ENCODE measurements around the gene CACNG5.

Gene CACNG5

DNA sequence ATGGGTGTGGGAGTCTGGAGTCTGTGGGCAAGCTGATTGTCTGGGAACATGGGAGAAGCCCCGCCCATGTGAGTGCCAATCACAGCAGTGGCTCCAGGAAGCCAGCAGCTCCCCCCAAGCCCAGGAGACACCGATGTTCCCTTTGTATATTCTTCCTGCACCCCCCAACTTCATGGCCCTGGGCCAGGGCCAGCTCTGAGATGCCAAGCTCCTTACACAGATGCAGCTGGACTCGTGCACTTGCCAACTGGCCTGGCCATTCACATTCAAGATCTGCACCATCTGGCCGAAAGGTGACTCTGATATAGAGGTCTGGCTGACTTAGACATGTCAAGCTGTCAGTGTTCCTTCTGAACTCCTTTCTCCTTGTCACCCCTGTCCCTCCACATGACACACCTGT, 50.5 kb downstream of the CACNG5 start:
- Histone ChIP-seq H3K4me1 (ENCODE audit: insufficient read depth, low read length) (no peaks in the 10 kb centered on the region), H3K4me3 (ENCODE audit: low read depth in 1 of 2, low read length in 2 of 2) (no peak overlapping the region), H3K79me2 (ENCODE audit: insufficient read depth, low read length) (no peaks in the 10 kb centered on the region), H3K36me3 (ENCODE audit: insufficient read depth, low read length) (no peaks in the 10 kb centered on the region), H3K9ac (ENCODE audit: low read depth, low read length) (no peak overlapping the region), H3K9me3 (ENCODE audit: insufficient read depth, low read length, severe bottlenecking) (no peaks in the 10 kb centered on the region), H3K4me2 (ENCODE audit: insufficient read depth, low read length) (no peak overlapping the region), H4K20me1 (ENCODE audit: insufficient read depth, low read length) (no peaks in the 10 kb centered on the region), H2AFZ (ENCODE audit: low read depth, low read length) (no peak overlapping the region), H3K27me3 (ENCODE audit: insufficient read depth, low read length, poor library complexity) (no peaks in the 10 kb centered on the region), H3K27ac (ENCODE audit: low read length) (no peak overlapping the region)
- DNase-seq (no peak), ATAC-seq (ENCODE audit: insufficient read depth, low read depth) (no peak)
- TF ChIP-seq, protein P1, sequence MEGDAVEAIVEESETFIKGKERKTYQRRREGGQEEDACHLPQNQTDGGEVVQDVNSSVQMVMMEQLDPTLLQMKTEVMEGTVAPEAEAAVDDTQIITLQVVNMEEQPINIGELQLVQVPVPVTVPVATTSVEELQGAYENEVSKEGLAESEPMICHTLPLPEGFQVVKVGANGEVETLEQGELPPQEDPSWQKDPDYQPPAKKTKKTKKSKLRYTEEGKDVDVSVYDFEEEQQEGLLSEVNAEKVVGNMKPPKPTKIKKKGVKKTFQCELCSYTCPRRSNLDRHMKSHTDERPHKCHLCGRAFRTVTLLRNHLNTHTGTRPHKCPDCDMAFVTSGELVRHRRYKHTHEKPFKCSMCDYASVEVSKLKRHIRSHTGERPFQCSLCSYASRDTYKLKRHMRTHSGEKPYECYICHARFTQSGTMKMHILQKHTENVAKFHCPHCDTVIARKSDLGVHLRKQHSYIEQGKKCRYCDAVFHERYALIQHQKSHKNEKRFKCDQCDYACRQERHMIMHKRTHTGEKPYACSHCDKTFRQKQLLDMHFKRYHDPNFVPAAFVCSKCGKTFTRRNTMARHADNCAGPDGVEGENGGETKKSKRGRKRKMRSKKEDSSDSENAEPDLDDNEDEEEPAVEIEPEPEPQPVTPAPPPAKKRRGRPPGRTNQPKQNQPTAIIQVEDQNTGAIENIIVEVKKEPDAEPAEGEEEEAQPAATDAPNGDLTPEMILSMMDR (IDR thresholded peaks at IDR 0.05; ENCODE audit: borderline replicate concordance, extremely low read depth, low read length, poor library complexity, severe bottlenecking) = no peak
- TF ChIP-seq EZH2 (IDR thresholded peaks at IDR 0.05; ENCODE audit: borderline replicate concordance, low read depth, low read length, severe bottlenecking) = no peak

DNA sequence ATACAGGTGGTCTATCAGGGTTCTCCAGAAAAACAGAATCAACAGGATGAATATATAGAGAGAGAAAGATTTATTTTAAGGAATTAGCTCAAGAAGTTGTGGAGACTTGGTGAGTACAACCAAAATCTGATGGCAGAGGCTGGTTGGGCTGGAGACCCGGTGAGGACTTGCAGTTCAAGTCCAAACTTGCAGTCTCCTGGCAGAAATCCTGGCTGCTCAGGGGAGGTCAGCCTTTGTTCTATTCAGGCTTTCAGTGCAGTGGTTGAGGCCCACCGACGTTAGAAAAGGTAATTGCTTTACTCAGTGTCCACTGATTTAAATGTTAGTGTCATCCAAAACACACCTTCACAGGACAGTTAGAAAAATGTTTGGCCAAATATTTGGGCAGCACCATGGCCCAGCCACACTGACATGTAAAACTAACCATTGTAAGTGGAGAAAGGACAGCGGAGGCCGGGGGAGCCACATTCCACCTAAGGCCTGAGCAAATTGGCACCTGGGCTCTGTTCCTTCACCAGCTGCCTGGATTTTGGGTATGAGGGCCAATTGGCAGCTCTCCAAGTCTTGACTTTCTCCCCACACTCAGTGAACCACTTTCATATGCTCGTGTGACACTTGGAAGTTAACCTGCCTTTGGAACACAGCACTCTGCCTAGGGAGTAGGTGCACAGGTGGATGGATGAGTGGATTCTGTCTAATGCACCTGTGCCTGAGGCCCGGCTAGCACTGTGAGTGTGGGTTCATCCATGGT, 54.7 kb downstream of the CACNG5 start:
- Histone ChIP-seq H3K4me3 (ENCODE audit: low read depth in 1 of 2, low read length in 2 of 2) (no peak overlapping the region), H3K36me3 (ENCODE audit: insufficient read depth, low read length) (no peaks in the 10 kb centered on the region), H3K9me3 (ENCODE audit: insufficient read depth, low read length, severe bottlenecking) (no peaks in the 10 kb centered on the region), H3K27ac (ENCODE audit: low read length) (no peak overlapping the region), H3K9ac (ENCODE audit: low read depth, low read length) (no peak overlapping the region), H3K27me3 (ENCODE audit: insufficient read depth, low read length, poor library complexity) (no peaks in the 10 kb centered on the region), H2AFZ (ENCODE audit: low read depth, low read length) (no peak overlapping the region), H3K4me1 (ENCODE audit: insufficient read depth, low read length) (no peaks in the 10 kb centered on the region), H3K4me2 (ENCODE audit: insufficient read depth, low read length) (no peak overlapping the region), H3K79me2 (ENCODE audit: insufficient read depth, low read length) (no peaks in the 10 kb centered on the region), H4K20me1 (ENCODE audit: insufficient read depth, low read length) (no peaks in the 10 kb centered on the region)
- no peak for DNase-seq
- TF ChIP-seq, protein P1 (IDR thresholded peaks at IDR 0.05; ENCODE audit: borderline replicate concordance, extremely low read depth, low read length, poor library complexity, severe bottlenecking) = no peak
- no peak for TF ChIP-seq EZH2 (IDR thresholded peaks at IDR 0.05; ENCODE audit: borderline replicate concordance, low read depth, low read length, severe bottlenecking)
- no peak for ATAC-seq (ENCODE audit: insufficient read depth, low read depth)

GRCh38 chr17:66892246-66892645, 57.3 kb downstream of the CACNG5 start:
- Histone ChIP-seq H2AFZ (ENCODE audit: low read depth, low read length) (no peak overlapping the region), H4K20me1 (ENCODE audit: insufficient read depth, low read length) (no peaks in the 10 kb centered on the region), H3K4me1 (ENCODE audit: insufficient read depth, low read length) (no peaks in the 10 kb centered on the region), H3K4me3 (ENCODE audit: low read depth in 1 of 2, low read length in 2 of 2) (no peak overlapping the region), H3K9ac (ENCODE audit: low read depth, low read length) (no peak overlapping the region), H3K27me3 (ENCODE audit: insufficient read depth, low read length, poor library complexity) (peaks cover 2% of the 10 kb centered on the region), H3K79me2 (ENCODE audit: insufficient read depth, low read length) (no peaks in the 10 kb centered on the region), H3K36me3 (ENCODE audit: insufficient read depth, low read length) (no peaks in the 10 kb centered on the region), H3K27ac (ENCODE audit: low read length) (no peak overlapping the region), H3K9me3 (ENCODE audit: insufficient read depth, low read length, severe bottlenecking) (no peaks in the 10 kb centered on the region), H3K4me2 (ENCODE audit: insufficient read depth, low read length) (no peak overlapping the region)
- no peak for TF ChIP-seq EZH2 (IDR thresholded peaks at IDR 0.05; ENCODE audit: borderline replicate concordance, low read depth, low read length, severe bottlenecking)
- ATAC-seq (ENCODE audit: insufficient read depth, low read depth) = no peak
- no peak for DNase-seq

GRCh38 chr17:66893382-66893781, 58.5 kb downstream of the CACNG5 start:
- Histone ChIP-seq H3K27ac (ENCODE audit: low read length) (no peak overlapping the region), H2AFZ (ENCODE audit: low read depth, low read length) (no peak overlapping the region), H3K4me2 (ENCODE audit: insufficient read depth, low read length) (no peak overlapping the region), H3K4me3 (ENCODE audit: low read depth in 1 of 2, low read length in 2 of 2) (no peak overlapping the region), H3K36me3 (ENCODE audit: insufficient read depth, low read length) (no peaks in the 10 kb centered on the region), H3K9me3 (ENCODE audit: insufficient read depth, low read length, severe bottlenecking) (no peaks in the 10 kb centered on the region), H3K79me2 (ENCODE audit: insufficient read depth, low read length) (no peaks in the 10 kb centered on the region), H3K27me3 (ENCODE audit: insufficient read depth, low read length, poor library complexity) (peaks cover 4% of the 10 kb centered on the region), H3K4me1 (ENCODE audit: insufficient read depth, low read length) (no peaks in the 10 kb centered on the region), H3K9ac (ENCODE audit: low read depth, low read length) (no peak overlapping the region), H4K20me1 (ENCODE audit: insufficient read depth, low read length) (no peaks in the 10 kb centered on the region)
- ATAC-seq (ENCODE audit: insufficient read depth, low read depth) (no peak), DNase-seq (no peak)
- TF ChIP-seq, protein P1 (IDR thresholded peaks at IDR 0.05; ENCODE audit: borderline replicate concordance, extremely low read depth, low read length, poor library complexity, severe bottlenecking) = no peak
- TF ChIP-seq EZH2 (IDR thresholded peaks at IDR 0.05; ENCODE audit: borderline replicate concordance, low read depth, low read length, severe bottlenecking) = no peak
